GM12878 (cell line): ENCODE measurements around the gene EHBP1. TPM values are rescaled to one million over a fixed set of nuclear protein-coding genes. Genes with fewer than 3 reads are reported as not detected.

ENCODE experiments used
- ATAC-seq: fragments of 200-7000 bp; cut with Tn5 transposase; 3 replicates; pipeline ENCODE4 v1.9.1; 2020; ENCODE audit warnings: mild to moderate bottlenecking, moderate library complexity
- BruUV-seq: library from RNA; stranded (reverse); fragments of 400-500 nt; replicated peaks from 2 replicates; lab custom pipeline; 2021; lab: Mats Ljungman, UMichigan
- CTCF ChIA-PET: fragments of 300-600 bp; sonication (Branson Sonifier 250); formaldehyde crosslinking; extraction: SDS; loops from one replicate; lab custom pipeline; 2021; ENCODE audit warnings: inconsistent platforms; lab: Yijun Ruan, JAX
- POLR2A ChIA-PET: fragments of 350-600 bp; formaldehyde crosslinking; extraction: SDS; loops from one replicate; lab custom pipeline; 2021; ENCODE audit warnings: inconsistent platforms; lab: Charles Lee
- RAD21 ChIA-PET: fragments of 300-600 bp; sonication (Branson Sonifier 250); formaldehyde crosslinking; loops from one replicate; lab custom pipeline; 2023; ENCODE audit warnings: antibody characterized with exemption; ENCODE audit not compliant: unreplicated experiment; lab: Charles Lee
- SMC1A ChIA-PET: fragments of 300-600 bp; sonication (Branson Sonifier 250); formaldehyde crosslinking; loops from one replicate; lab custom pipeline; 2023; ENCODE audit not compliant: unreplicated experiment, uncharacterized antibody; lab: Charles Lee
- DNase-seq: peaks from one replicate; pipeline ENCODE4 v3.0.0-alpha.2; 2011; ENCODE audit warnings: low read depth, low spot score
- FAIRE-seq: peaks from 3 replicates; lab custom pipeline; 2011; peaks lifted over from hg19 to GRCh38; lab: Jason Lieb, UNC
- H2AFZ ChIP-seq: 2 replicates; pipeline ENCODE4 v1.6.0; 2011; ENCODE audit warnings: low read depth, low read length, control low read depth; ENCODE audit not compliant: control insufficient read depth
- H3K27ac ChIP-seq: 2 replicates; pipeline ENCODE4 v1.5.1; 2011; ENCODE audit warnings: control low read depth; ENCODE audit not compliant: control insufficient read depth, insufficient read depth
- H3K27me3 ChIP-seq, 2 experiments: replicated peaks in 1 of 2; 2 replicates each; pipeline versions ENCODE4 v1.6.0 to v1.6.1; 2011; ENCODE audit warnings: low read length in 1 of 2; ENCODE audit not compliant: control insufficient read depth in 2 of 2, insufficient read depth in 2 of 2
- H3K36me3 ChIP-seq, 2 experiments: 2 replicates each; pipeline ENCODE4 v1.5.1; 2011; ENCODE audit warnings: low read length in 1 of 2; ENCODE audit not compliant: control insufficient read depth in 2 of 2, insufficient read depth in 2 of 2
- H3K4me1 ChIP-seq: 2 replicates; pipeline ENCODE4 v1.6.1; 2011; ENCODE audit warnings: mild to moderate bottlenecking, low read length, moderate library complexity, mixed read lengths; ENCODE audit not compliant: control insufficient read depth, insufficient read depth
- H3K4me2 ChIP-seq: 2 replicates; pipeline ENCODE4 v1.6.0; 2011; ENCODE audit warnings: control low read depth; ENCODE audit not compliant: control insufficient read depth, insufficient read depth
- H3K4me3 ChIP-seq: fragments of 200-600 bp; sonication (generic); 2 replicates; pipeline ENCODE4 v1.5.1; 2016
- H3K79me2 ChIP-seq: 2 replicates; pipeline ENCODE4 v1.6.0; 2011; ENCODE audit warnings: low read length; ENCODE audit not compliant: control insufficient read depth, insufficient read depth
- H3K9ac ChIP-seq: 2 replicates; pipeline ENCODE4 v1.8.0; 2011; ENCODE audit warnings: low read length, control low read depth, mixed read lengths; ENCODE audit not compliant: control insufficient read depth, insufficient read depth
- H3K9me3 ChIP-seq: replicated peaks from 3 replicates; pipeline ENCODE4 v1.5.1; 2011; ENCODE audit warnings: mild to moderate bottlenecking, low read length; ENCODE audit not compliant: control insufficient read depth, insufficient read depth
- H4K20me1 ChIP-seq: 2 replicates; pipeline ENCODE4 v1.6.0; 2011; ENCODE audit not compliant: control insufficient read depth, insufficient read depth
- BCL11A ChIP-seq: IDR thresholded peaks from 2 replicates; pipeline ENCODE4 v1.6.1; 2011; ENCODE audit warnings: low read depth, low read length
- BHLHE40 ChIP-seq, 2 experiments: fragments of 450-650 bp in 1 of 2; IDR thresholded peaks; 2 replicates each; pipeline ENCODE4 v1.6.1; 2011 to 2017; ENCODE audit warnings: low read depth in 2 of 2, borderline replicate concordance in 1 of 2, improper control_type of control experiment in 1 of 2, low read length in 1 of 2, mild to moderate bottlenecking in 1 of 2
- CBX3 ChIP-seq: fragments of 200-600 bp; sonication (generic); IDR thresholded peaks from 2 replicates; pipeline ENCODE4 v1.6.1; 2016; ENCODE audit warnings: low read depth, borderline replicate concordance
- CHD4 ChIP-seq: fragments of 200-600 bp; sonication (generic); IDR thresholded peaks from 2 replicates; pipeline ENCODE4 v1.6.1; 2016; ENCODE audit warnings: mild to moderate bottlenecking
- EZH2 ChIP-seq: IDR thresholded peaks from 2 replicates; pipeline ENCODE4 v1.6.1; 2012; ENCODE audit warnings: low read depth, mild to moderate bottlenecking, control low read depth, inconsistent platforms, low read length, borderline replicate concordance; ENCODE audit not compliant: control insufficient read depth
- IKZF1 ChIP-seq: fragments of 450-650 bp; conservative IDR thresholded peaks from 2 replicates; pipeline ENCODE4 v1.6.1; 2017; ENCODE audit warnings: antibody characterized with exemption, mild to moderate bottlenecking
- IKZF2 ChIP-seq, 2 experiments: fragments of 450-650 bp; IDR thresholded peaks; 2 replicates each; pipeline ENCODE4 v1.6.1; 2017; ENCODE audit warnings: mild to moderate bottlenecking in 2 of 2, moderate library complexity in 2 of 2
- MEF2A ChIP-seq: IDR thresholded peaks from 2 replicates; pipeline ENCODE4 v1.6.1; 2011; ENCODE audit warnings: low read depth, mild to moderate bottlenecking, low read length, moderate library complexity; ENCODE audit not compliant: insufficient read depth
- MEF2B ChIP-seq: fragments of 450-650 bp; IDR thresholded peaks from 2 replicates; pipeline ENCODE4 v1.6.1; 2018; ENCODE audit warnings: mild to moderate bottlenecking, moderate library complexity; ENCODE audit not compliant: partially characterized antibody, poor library complexity, severe bottlenecking
- NBN ChIP-seq: fragments of 450-650 bp; IDR thresholded peaks from 2 replicates; pipeline ENCODE4 v1.6.1; 2016
- NFIC ChIP-seq: IDR thresholded peaks from 2 replicates; pipeline ENCODE4 v1.6.1; 2012; ENCODE audit warnings: low read depth, mild to moderate bottlenecking, inconsistent platforms, low read length, moderate library complexity
- PML ChIP-seq: IDR thresholded peaks from 2 replicates; pipeline ENCODE4 v1.6.1; 2012; ENCODE audit warnings: low read length, inconsistent platforms
- RAD21 ChIP-seq: IDR thresholded peaks from 2 replicates; pipeline ENCODE4 v1.6.1; 2011; ENCODE audit warnings: mild to moderate bottlenecking, low read depth, low read length, moderate library complexity; ENCODE audit not compliant: insufficient read depth
- SPI1 ChIP-seq: IDR thresholded peaks from 2 replicates; pipeline ENCODE4 v1.6.1; 2011; ENCODE audit warnings: low read depth, mild to moderate bottlenecking, low read length, moderate library complexity, borderline replicate concordance; ENCODE audit not compliant: insufficient read depth
- SUZ12 ChIP-seq: fragments of 200-600 bp; sonication (generic); IDR thresholded peaks from one replicate; pipeline ENCODE4 v1.6.1; 2018; ENCODE audit warnings: antibody characterized with exemption, mild to moderate bottlenecking; ENCODE audit not compliant: unreplicated experiment
- YY1 ChIP-seq: IDR thresholded peaks from 2 replicates; pipeline ENCODE4 v1.6.1; 2011; ENCODE audit warnings: low read depth, mild to moderate bottlenecking, low read length
- ZNF24 ChIP-seq: fragments of 450-650 bp; IDR thresholded peaks from 2 replicates; pipeline ENCODE4 v1.6.1; 2017; ENCODE audit warnings: antibody characterized with exemption, mild to moderate bottlenecking
- WGBS: methylation state at CpG from one replicate; pipeline ENCODE4 v1.1.6; 2016; ENCODE audit warnings: low lambda C conversion rate; ENCODE audit not compliant: insufficient replicate concordance, insufficient coverage; ENCODE audit errors: missing lambda C conversion rate; 5-methylcytosine and 5-hydroxymethylcytosine counted together
- in situ Hi-C: fragments of 300-500 bp; cut with MboI; formaldehyde crosslinking; loops from 9 replicates; pipeline ENCODE4 v1.14.3; 2018; ENCODE audit warnings: mixed read lengths
- intact Hi-C: fragments of 100-400 bp; cut with micrococcal nuclease; formaldehyde crosslinking; loops from one replicate; pipeline ENCODE4 v1.14.2; 2022; ENCODE audit not compliant: unreplicated experiment
- polyA plus RNA-seq, 11 experiments: library from polyadenylated mRNA; depleted of rRNA in 4 of 11; unstranded in 6 of 11; stranded (reverse) in 5 of 11; fragments of >200 nt; fragmentation: Nextera tagmentation in 4 of 11; fragmentation: Illumina TruSeq in 1 of 11; extraction: Ambion mirVana in 4 of 11; extraction: Trizol in 1 of 11; gene quantifications; 1 replicate in 1 of 11; 2 replicates in 10 of 11; pipeline versions ENCODE4 v1.2.1 to v1.2.3, GENCODE V29; 2011 to 2016; ENCODE audit warnings: inconsistent platforms in 2 of 11, missing spikeins in 2 of 11, low read depth in 1 of 11
- total RNA-seq, 4 experiments: library from RNA; depleted of rRNA in 3 of 4; stranded (reverse); fragments of >200 nt in 3 of 4; fragmentation: Illumina TruSeq in 1 of 4; extraction: Trizol in 1 of 4; gene quantifications; 2 replicates each; pipeline versions ENCODE4 v1.2.1 to v1.2.3, GENCODE V29; 2013 to 2021
- TF ChIP-seq, protein P1 (sequence below): fragments of 450-650 bp; IDR thresholded peaks from 2 replicates; pipeline ENCODE4 v1.6.1; 2016; ENCODE audit warnings: mild to moderate bottlenecking
- TF ChIP-seq, protein P2 (sequence below): fragments of 450-650 bp; IDR thresholded peaks from 2 replicates; pipeline ENCODE4 v1.6.1; 2017; ENCODE audit warnings: mild to moderate bottlenecking, low read depth, inconsistent platforms; ENCODE audit not compliant: poor library complexity, severe bottlenecking
- TF ChIP-seq, protein P3 (sequence below): fragments of 450-650 bp; IDR thresholded peaks from 2 replicates; pipeline ENCODE4 v1.6.1; 2017; ENCODE audit warnings: low read depth, mild to moderate bottlenecking, moderate library complexity

Gene EHBP1
- total and polyA plus RNA-seq, 10 of the 15 experiments (the other 5 are each of a cell fraction or from before 2014, with no cell fraction given): 5.7 to 26.1 (median 13.6) TPM

DNA sequence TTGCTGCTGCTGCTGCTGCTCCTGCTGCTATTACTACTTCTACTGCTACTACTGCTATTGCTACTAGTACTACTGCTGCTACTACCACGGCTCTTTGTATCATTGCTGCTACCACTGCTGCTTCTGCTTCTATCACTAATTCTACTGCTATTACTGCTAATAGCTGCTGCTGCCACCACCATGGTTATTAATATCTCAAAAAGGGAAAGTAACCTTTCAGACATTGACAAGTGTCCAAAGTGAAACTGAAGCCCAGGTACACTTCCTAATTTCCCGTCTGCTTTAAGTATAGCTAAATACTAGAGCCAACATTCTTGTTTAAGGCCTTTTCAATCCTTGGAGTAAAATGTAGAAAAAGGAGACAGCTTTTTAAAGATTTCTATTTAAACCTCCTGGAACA, 45.4 kb upstream of the EHBP1 start:
- peak overlapping the region; percentile 74 for H3K4me2 ChIP-seq
- intact Hi-C loops: loop anchor here (2.0 kb wide), 1 partner anchor 45 kb away; the partner anchor contains the start of gene EHBP1
- no peak overlapping the region for H3K9ac ChIP-seq
- peak; percentile 65 for FAIRE-seq
- H3K4me3 ChIP-seq: no peak overlapping the region
- no peaks in the 10 kb centered on the region for H3K9me3 ChIP-seq
- peak; percentile 48 for DNase-seq
- RAD21 ChIA-PET: interaction anchor here (0.6 to 1.1 kb wide), 5 partner anchors 45 to 86 kb away, joined by 3 to 4 read pairs (median 3); no protein-coding TSS in a partner anchor
- 13% methylated on average over 2 of the region's 2 CpGs for WGBS
- no peaks in the 10 kb centered on the region for H3K79me2 ChIP-seq
- peak overlapping the region; percentile 62 for H3K27ac ChIP-seq
- ATAC-seq: peak; percentile 79
- H2AFZ ChIP-seq: peak overlapping the region; percentile 65
- no peaks in the 10 kb centered on the region for H3K27me3 ChIP-seq
- in situ Hi-C loops: no loop called here
- CTCF ChIA-PET: interaction anchor here (0.7 to 1.5 kb wide), 4 partner anchors 44 to 204 kb away, joined by 3 read pairs; no protein-coding TSS in a partner anchor
- no peaks in the 10 kb centered on the region for H4K20me1 ChIP-seq
- H3K36me3 ChIP-seq: no peaks in the 10 kb centered on the region
- POLR2A ChIA-PET: interaction anchor here (1.3 kb wide), 1 partner anchor 53 kb away, joined by 3 read pairs; no protein-coding TSS in a partner anchor
- SMC1A ChIA-PET: interaction anchor here (1.0 to 3.3 kb wide), 10 partner anchors 10 to 203 kb away, joined by 3 to 10 read pairs (median 3); partner anchors contain the start of gene EHBP1
- no TSS peak for BruUV-seq
- H3K4me1 ChIP-seq: peaks cover 34% of the 10 kb centered on the region
- TF ChIP-seq NBN (peak; percentile 33; the same call in 1 of the 2 replicates), CHD4 (no peak), SPI1 (peak; percentile 83), BCL11A (0 out of 2 replicates have a peak, but pooled peaks have one; percentile 12), IKZF1 (0 out of 2 replicates have a peak, but pooled peaks have one; percentile 17), MEF2A (peak; percentile 89), ZNF24 (peak; percentile 95), MEF2B (peak; percentile 68), BHLHE40 (IDR thresholded peaks at IDR 0.05; ENCODE audit: borderline replicate concordance in 1 of 2, low read depth in 2 of 2, low read length in 1 of 2) (no peak), IKZF2 (IDR thresholded peaks at IDR 0.05) (peak in 1 of 2 experiments; percentile 53; a peak in 2 of 4 replicates), YY1 (0 out of 2 replicates have a peak, but pooled peaks have one; percentile 14), PML (peak; percentile 31; the same call in 1 of the 2 replicates), CBX3 (no peak), EZH2 (no peak), NFIC (peak; percentile 43; the same call in 1 of the 2 replicates), SUZ12 (no peak), RAD21 (0 out of 2 replicates have a peak, but pooled peaks have one; percentile 1)
- TF ChIP-seq, protein P1, sequence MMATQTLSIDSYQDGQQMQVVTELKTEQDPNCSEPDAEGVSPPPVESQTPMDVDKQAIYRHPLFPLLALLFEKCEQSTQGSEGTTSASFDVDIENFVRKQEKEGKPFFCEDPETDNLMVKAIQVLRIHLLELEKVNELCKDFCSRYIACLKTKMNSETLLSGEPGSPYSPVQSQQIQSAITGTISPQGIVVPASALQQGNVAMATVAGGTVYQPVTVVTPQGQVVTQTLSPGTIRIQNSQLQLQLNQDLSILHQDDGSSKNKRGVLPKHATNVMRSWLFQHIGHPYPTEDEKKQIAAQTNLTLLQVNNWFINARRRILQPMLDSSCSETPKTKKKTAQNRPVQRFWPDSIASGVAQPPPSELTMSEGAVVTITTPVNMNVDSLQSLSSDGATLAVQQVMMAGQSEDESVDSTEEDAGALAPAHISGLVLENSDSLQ: peak; percentile 45; the same call in 1 of the 2 replicates
- TF ChIP-seq, protein P2, sequence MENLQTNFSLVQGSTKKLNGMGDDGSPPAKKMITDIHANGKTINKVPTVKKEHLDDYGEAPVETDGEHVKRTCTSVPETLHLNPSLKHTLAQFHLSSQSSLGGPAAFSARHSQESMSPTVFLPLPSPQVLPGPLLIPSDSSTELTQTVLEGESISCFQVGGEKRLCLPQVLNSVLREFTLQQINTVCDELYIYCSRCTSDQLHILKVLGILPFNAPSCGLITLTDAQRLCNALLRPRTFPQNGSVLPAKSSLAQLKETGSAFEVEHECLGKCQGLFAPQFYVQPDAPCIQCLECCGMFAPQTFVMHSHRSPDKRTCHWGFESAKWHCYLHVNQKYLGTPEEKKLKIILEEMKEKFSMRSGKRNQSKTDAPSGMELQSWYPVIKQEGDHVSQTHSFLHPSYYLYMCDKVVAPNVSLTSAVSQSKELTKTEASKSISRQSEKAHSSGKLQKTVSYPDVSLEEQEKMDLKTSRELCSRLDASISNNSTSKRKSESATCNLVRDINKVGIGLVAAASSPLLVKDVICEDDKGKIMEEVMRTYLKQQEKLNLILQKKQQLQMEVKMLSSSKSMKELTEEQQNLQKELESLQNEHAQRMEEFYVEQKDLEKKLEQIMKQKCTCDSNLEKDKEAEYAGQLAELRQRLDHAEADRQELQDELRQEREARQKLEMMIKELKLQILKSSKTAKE: peak; percentile 26
- TF ChIP-seq, protein P3, sequence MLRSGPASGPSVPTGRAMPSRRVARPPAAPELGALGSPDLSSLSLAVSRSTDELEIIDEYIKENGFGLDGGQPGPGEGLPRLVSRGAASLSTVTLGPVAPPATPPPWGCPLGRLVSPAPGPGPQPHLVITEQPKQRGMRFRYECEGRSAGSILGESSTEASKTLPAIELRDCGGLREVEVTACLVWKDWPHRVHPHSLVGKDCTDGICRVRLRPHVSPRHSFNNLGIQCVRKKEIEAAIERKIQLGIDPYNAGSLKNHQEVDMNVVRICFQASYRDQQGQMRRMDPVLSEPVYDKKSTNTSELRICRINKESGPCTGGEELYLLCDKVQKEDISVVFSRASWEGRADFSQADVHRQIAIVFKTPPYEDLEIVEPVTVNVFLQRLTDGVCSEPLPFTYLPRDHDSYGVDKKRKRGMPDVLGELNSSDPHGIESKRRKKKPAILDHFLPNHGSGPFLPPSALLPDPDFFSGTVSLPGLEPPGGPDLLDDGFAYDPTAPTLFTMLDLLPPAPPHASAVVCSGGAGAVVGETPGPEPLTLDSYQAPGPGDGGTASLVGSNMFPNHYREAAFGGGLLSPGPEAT: peak; percentile 66
